ENCODE measurements around the gene ISCA2.

Gene ISCA2

DNA sequence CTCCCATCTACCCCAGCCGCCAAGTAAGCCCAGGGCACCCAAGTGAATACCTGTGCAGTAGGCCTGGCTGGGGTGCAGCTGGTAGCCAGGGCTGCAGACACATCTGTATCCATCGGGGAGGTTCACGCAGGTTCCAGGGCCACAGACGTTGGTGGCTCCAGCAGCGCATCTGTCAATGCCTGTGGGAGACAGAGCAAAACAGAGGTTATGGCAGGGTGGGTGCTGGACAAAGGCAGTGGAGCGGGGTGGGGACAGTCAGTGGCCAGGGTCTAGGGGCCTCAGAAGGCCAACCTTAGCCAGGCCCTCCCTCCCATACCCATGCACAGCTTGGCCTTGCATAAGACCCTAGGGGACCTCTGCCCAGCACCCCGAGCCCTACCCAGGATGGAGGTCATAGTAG lies 29.2 kb downstream of the ISCA2 start:
- Mint-ChIP-seq H3K27ac (no peak overlapping the region), H3K4me1 (peaks cover 30% of the 10 kb centered on the region)

DNA sequence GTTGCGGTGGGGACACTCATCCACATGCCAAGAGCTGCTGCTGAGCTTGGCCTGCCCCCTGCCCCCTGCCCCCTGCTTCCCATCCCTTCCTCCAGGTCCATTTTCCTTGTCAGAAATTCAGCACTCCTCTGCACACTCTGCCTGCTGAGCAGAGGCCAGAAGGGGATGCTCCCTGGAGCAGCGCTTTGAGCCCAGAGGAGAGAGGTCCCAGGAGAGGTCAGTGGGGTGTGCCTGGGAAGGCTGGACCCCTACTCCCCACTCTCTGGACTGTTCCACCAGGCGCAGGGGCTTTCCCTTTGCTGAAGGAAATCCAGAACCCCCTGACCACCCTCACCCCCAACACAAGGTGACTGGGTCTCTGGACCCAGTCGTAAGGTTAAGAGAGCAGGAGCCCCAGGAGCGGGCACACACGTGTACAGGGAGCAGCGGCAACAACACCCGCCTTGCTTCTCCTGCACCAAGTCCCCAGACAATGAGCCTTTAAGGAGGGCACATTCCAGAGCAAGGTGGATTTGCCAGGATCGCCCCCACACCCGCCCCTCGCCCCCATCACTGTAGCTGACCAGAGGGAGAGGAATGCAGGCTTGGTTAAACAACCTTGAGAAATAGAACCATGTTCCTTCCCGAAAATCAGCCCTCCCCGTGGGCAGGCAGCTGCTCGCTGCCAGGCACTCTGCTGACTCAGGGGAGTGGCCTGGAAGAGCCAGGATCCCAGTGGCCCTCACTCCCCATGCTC lies 30.7 kb downstream of the ISCA2 start:
- TF ChIP-seq, protein P1, sequence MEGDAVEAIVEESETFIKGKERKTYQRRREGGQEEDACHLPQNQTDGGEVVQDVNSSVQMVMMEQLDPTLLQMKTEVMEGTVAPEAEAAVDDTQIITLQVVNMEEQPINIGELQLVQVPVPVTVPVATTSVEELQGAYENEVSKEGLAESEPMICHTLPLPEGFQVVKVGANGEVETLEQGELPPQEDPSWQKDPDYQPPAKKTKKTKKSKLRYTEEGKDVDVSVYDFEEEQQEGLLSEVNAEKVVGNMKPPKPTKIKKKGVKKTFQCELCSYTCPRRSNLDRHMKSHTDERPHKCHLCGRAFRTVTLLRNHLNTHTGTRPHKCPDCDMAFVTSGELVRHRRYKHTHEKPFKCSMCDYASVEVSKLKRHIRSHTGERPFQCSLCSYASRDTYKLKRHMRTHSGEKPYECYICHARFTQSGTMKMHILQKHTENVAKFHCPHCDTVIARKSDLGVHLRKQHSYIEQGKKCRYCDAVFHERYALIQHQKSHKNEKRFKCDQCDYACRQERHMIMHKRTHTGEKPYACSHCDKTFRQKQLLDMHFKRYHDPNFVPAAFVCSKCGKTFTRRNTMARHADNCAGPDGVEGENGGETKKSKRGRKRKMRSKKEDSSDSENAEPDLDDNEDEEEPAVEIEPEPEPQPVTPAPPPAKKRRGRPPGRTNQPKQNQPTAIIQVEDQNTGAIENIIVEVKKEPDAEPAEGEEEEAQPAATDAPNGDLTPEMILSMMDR (IDR thresholded peaks at IDR 0.05) = no peak
- DNase-seq = no peak
- Mint-ChIP-seq H3K27ac (no peak overlapping the region), H3K9me3 (no peaks in the 10 kb centered on the region), H3K36me3 (ENCODE audit: low read depth) (no peaks in the 10 kb centered on the region), H3K4me1 (peaks cover 23% of the 10 kb centered on the region), H3K4me3 (no peak overlapping the region), H3K27me3 (ENCODE audit: low read depth, poor library complexity) (peaks cover 31% of the 10 kb centered on the region)

More for the DNA sequence above, 29.2 kb downstream of the ISCA2 start:
- TF ChIP-seq, protein P1 (IDR thresholded peaks at IDR 0.05) = no peak
- H3K9me3 Mint-ChIP-seq = no peaks in the 10 kb centered on the region
- no peaks in the 10 kb centered on the region for H3K36me3 Mint-ChIP-seq (ENCODE audit: low read depth)
- no peak for DNase-seq
- no peak overlapping the region for H3K4me3 Mint-ChIP-seq
- H3K27me3 Mint-ChIP-seq (ENCODE audit: low read depth, poor library complexity) = peaks cover 29% of the 10 kb centered on the region

DNA sequence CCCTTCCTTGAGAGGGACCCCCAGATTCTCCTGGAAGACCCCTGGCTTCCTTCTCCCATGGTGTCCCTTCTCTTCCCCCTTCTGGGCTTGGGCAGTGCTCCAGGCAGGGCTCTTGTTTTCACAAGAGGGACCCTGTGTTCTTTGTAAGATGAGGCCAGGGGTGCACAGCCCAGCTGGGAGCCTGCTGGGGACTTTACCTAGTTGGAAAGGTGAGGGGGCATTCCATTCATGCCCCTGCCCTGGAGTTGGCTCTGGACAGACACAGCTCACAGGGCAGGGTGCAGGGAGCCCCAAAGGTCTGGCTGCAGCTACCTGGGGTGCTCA lies 31.2 kb downstream of the ISCA2 start:
- TF ChIP-seq, protein P1 (IDR thresholded peaks at IDR 0.05) = no peak
- no peak overlapping the region for H3K27ac Mint-ChIP-seq
- no peak for DNase-seq
- H3K36me3 Mint-ChIP-seq (ENCODE audit: low read depth) = no peaks in the 10 kb centered on the region
- no peak overlapping the region for H3K4me3 Mint-ChIP-seq
- no peaks in the 10 kb centered on the region for H3K9me3 Mint-ChIP-seq
- peaks cover 23% of the 10 kb centered on the region for H3K4me1 Mint-ChIP-seq
- peaks cover 33% of the 10 kb centered on the region for H3K27me3 Mint-ChIP-seq (ENCODE audit: low read depth, poor library complexity)

DNA sequence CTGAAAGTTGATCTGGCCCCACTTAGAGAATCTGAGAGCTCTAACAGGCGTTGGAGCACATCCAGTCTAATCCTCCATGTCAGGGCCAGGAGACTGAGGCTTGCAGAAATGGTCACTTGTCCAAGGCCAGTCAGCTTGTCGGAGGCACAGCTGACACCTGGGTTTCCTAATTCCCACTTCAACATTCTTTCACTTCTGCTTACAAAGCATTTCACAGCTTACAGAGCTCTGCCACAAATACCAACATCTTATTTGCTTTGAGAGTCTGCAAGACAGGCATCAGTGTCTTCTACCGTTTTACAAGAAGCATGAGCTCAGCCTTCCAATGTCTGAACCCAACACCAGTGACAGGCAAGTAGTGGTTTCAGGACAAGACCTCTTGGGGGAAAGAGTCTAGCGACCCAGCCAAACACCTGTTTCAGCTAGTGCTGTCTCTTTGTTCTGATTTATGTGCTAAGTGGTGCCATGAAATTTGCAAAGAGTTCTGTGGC lies 31.8 kb downstream of the ISCA2 start:
- no peak overlapping the region for H3K4me3 Mint-ChIP-seq
- H3K27ac Mint-ChIP-seq = no peak overlapping the region
- TF ChIP-seq, protein P1 (IDR thresholded peaks at IDR 0.05) = no peak
- DNase-seq = no peak
- no peaks in the 10 kb centered on the region for H3K36me3 Mint-ChIP-seq (ENCODE audit: low read depth)
- H3K27me3 Mint-ChIP-seq (ENCODE audit: low read depth, poor library complexity) = peaks cover 33% of the 10 kb centered on the region
- H3K9me3 Mint-ChIP-seq = no peaks in the 10 kb centered on the region
- H3K4me1 Mint-ChIP-seq = peaks cover 23% of the 10 kb centered on the region

DNA sequence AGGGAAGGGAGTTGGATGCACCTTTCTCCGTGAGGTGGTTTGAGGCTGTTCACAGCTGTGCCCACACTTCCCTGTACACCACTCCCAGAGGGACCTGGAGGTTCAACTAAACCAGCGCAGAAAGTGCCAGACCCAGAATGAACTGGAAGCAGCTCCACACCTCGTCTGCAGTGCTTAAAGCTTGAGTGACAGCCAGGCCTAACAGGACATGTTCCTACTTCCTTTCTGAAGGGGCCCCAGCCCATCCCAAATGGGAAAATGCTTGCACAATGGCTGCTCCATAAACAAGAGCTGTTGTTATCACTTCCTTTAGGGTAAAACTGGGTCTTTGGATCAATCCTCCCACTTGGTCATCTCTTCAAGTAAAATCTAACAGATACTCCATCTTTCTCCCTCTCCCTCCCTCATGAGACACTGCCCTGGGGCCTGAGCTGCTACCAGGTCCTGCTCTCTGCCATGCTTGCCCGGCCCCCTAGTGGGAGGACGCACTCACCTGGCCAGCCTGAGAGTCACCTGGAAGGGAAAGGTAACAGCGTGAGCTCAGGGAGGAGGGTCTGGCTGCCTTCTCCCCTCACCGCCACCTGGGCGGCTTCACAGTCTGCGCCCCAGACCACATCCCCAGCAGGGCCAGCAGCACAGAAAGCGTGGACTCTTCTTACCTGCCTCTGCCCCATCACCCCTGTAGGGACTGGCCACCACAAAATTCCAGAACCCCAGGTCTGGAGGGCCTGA lies 33.5 kb downstream of the ISCA2 start:
- Mint-ChIP-seq H3K4me1 (peaks cover 30% of the 10 kb centered on the region), H3K27ac (no peak overlapping the region), H3K36me3 (ENCODE audit: low read depth) (no peaks in the 10 kb centered on the region), H3K27me3 (ENCODE audit: low read depth, poor library complexity) (peaks cover 34% of the 10 kb centered on the region), H3K9me3 (no peaks in the 10 kb centered on the region), H3K4me3 (no peak overlapping the region)
- DNase-seq = no peak
- TF ChIP-seq, protein P1 (IDR thresholded peaks at IDR 0.05) = no peak

All from nephron progenitor cell (in vitro differentiated cells).